ENCODE results near the gene EPB41L2.

DNA sequence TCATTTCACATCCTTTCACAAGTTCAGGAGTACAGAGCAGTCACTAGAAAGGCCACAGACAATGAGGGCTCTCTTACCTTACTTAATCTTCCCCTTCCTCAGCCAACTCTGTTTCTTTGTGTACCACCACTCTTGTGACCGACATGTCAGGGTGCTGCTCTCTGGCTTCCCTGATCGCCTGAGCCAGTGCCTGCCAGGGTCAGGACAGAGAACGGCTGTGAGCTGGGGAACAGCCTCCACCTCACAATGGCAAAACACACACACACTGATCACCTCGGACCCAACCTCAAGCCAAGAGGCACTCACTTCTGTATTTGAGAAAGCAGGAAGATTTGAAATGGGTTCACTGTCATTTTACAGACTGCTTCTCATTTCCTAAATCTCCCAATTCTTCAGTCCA is 205.0 kb downstream of the EPB41L2 start:
- TF ChIP-seq POLR2AphosphoS5 (IDR thresholded peaks at IDR 0.05; ENCODE audit: low read depth) (no peak), JUNB (IDR thresholded peaks at IDR 0.05; ENCODE audit: unreplicated experiment) (no peak), REST (IDR thresholded peaks at IDR 0.05; ENCODE audit: unreplicated experiment) (no peak), EZH2 (IDR thresholded peaks at IDR 0.05; ENCODE audit: low read depth, unreplicated experiment) (no peak), CREB1 (CRISPR knock-in tag; IDR thresholded peaks at IDR 0.05; ENCODE audit: low read depth) (no peak), EZH2phosphoT487 (IDR thresholded peaks at IDR 0.05; ENCODE audit: unreplicated experiment) (no peak), STAT1 (IDR thresholded peaks at IDR 0.05; ENCODE audit: unreplicated experiment) (no peak), NANOG (IDR thresholded peaks at IDR 0.05; ENCODE audit: borderline replicate concordance) (no peak), ZNF114 (CRISPR knock-in tag; IDR thresholded peaks at IDR 0.05) (no peak), ZNF331 (CRISPR knock-in tag; IDR thresholded peaks at IDR 0.05; ENCODE audit: low read depth) (no peak), ZNF462 (CRISPR knock-in tag; IDR thresholded peaks at IDR 0.05) (no peak)
- TF ChIP-seq, protein P1, sequence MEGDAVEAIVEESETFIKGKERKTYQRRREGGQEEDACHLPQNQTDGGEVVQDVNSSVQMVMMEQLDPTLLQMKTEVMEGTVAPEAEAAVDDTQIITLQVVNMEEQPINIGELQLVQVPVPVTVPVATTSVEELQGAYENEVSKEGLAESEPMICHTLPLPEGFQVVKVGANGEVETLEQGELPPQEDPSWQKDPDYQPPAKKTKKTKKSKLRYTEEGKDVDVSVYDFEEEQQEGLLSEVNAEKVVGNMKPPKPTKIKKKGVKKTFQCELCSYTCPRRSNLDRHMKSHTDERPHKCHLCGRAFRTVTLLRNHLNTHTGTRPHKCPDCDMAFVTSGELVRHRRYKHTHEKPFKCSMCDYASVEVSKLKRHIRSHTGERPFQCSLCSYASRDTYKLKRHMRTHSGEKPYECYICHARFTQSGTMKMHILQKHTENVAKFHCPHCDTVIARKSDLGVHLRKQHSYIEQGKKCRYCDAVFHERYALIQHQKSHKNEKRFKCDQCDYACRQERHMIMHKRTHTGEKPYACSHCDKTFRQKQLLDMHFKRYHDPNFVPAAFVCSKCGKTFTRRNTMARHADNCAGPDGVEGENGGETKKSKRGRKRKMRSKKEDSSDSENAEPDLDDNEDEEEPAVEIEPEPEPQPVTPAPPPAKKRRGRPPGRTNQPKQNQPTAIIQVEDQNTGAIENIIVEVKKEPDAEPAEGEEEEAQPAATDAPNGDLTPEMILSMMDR (conservative IDR thresholded peaks at IDR 0.05; ENCODE audit: low read depth in 2 of 2) = no peak
- TF ChIP-seq, protein P2, sequence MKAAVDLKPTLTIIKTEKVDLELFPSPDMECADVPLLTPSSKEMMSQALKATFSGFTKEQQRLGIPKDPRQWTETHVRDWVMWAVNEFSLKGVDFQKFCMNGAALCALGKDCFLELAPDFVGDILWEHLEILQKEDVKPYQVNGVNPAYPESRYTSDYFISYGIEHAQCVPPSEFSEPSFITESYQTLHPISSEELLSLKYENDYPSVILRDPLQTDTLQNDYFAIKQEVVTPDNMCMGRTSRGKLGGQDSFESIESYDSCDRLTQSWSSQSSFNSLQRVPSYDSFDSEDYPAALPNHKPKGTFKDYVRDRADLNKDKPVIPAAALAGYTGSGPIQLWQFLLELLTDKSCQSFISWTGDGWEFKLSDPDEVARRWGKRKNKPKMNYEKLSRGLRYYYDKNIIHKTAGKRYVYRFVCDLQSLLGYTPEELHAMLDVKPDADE (IDR thresholded peaks at IDR 0.05) = no peak

All from GM23338 (cell line).